ENCODE data around the gene EIF4G3.
"Not testable (repeated sequence)": the region's sequence is repeated elsewhere in the genome, so short reads cannot be mapped to it uniquely, and the experiment has no call there.

The EIF4G3 gene

GRCh38 chr1:20819818-20820217 is 356.9 kb downstream of the EIF4G3 start:
- DNase-seq (no peak), ATAC-seq (no peak)

- ATAC-seq (no peak), DNase-seq (no peak)
These were observed 362.2 kb downstream of the EIF4G3 start for GRCh38 chr1:20814534-20814871.

- ATAC-seq (no peak), DNase-seq (no peak)
These were observed 364.8 kb downstream of the EIF4G3 start for GRCh38 chr1:20811916-20812315.

GRCh38 chr1:20793236-20793635 is 383.5 kb downstream of the EIF4G3 start:
- DNase-seq (no peak), ATAC-seq (no peak)

- ATAC-seq: no peak
- DNase-seq: no peak
These were observed 384.5 kb downstream of the EIF4G3 start for GRCh38 chr1:20792196-20792595.

- no peak for DNase-seq
- ATAC-seq: no peak
These were observed 385.9 kb downstream of the EIF4G3 start for GRCh38 chr1:20790785-20791184.

GRCh38 chr1:20789598-20789997 is 387.1 kb downstream of the EIF4G3 start:
- DNase-seq, ATAC-seq: not testable (repeated sequence)

GRCh38 chr1:20787840-20788795 is 388.6 kb downstream of the EIF4G3 start:
- DNase-seq (no peak), ATAC-seq (no peak)

GRCh38 chr1:20787029-20787839 is 389.5 kb downstream of the EIF4G3 start, which contains the start of gene HP1BP3:
Gene HP1BP3, minus strand, starts transcription at chr1:20787307. Its CDS starts 6,867 bp downstream, at chr1:20780440.
- peak; percentile 68 for ATAC-seq

GRCh38 chr1:20786253-20787028 is 390.3 kb downstream of the EIF4G3 start:
- ATAC-seq (peak; percentile 81), DNase-seq (peak; percentile 98)

More at GRCh38 chr1:20787029-20787839, 389.5 kb downstream of the EIF4G3 start, which contains the start of gene HP1BP3:
- DNase-seq: peak; percentile 85

- peak; percentile 0 for ATAC-seq
- DNase-seq: no peak
These were observed 390.8 kb downstream of the EIF4G3 start for GRCh38 chr1:20785907-20786252.

GRCh38 chr1:20775700-20776099 is 401.0 kb downstream of the EIF4G3 start:
- ATAC-seq (no peak), DNase-seq (no peak)

GRCh38 chr1:20771780-20772179 is 404.9 kb downstream of the EIF4G3 start:
- DNase-seq (no peak), ATAC-seq (no peak)

- no peak for DNase-seq
- no peak for ATAC-seq
These were observed 406.2 kb downstream of the EIF4G3 start for GRCh38 chr1:20770314-20771087.

- no peak for DNase-seq
- no peak for ATAC-seq
These were observed 409.4 kb downstream of the EIF4G3 start for GRCh38 chr1:20767271-20767670.

GRCh38 chr1:20763417-20763816 is 413.3 kb downstream of the EIF4G3 start:
- DNase-seq: no peak
- ATAC-seq: no peak

GRCh38 chr1:20760322-20760721 is 416.4 kb downstream of the EIF4G3 start:
- ATAC-seq: no peak
- DNase-seq: no peak

Measured in stimulated activated naive CD8-positive, alpha-beta T cell treated with anti-CD3 and anti-CD28 coated beads, Interleukin-15, Interleukin-2, amounts not matched to agents 100 U/mL and 50 U/mL, for 24 hours (primary cell).